HepG2 (cell line): ENCODE data around the gene NUCB1. TPM values are rescaled to one million over a fixed set of nuclear protein-coding genes. Genes with fewer than 3 reads are reported as not detected.
A peak's percentile ranks its signal among the peaks of the same experiment; 100 is the strongest.

Experiments used
- HOXA3 ChIP-seq: sonication (generic); formaldehyde crosslinking; IDR thresholded peaks from 2 replicates; pipeline ENCODE4 v1.5.0; 2020; ENCODE audit warnings: missing genetic modification reagents
- NBN ChIP-seq: fragments of 450-650 bp; conservative IDR thresholded peaks from 2 replicates; pipeline ENCODE4 v1.6.1; 2017
- NFE2L1 ChIP-seq: sonication (generic); formaldehyde crosslinking; IDR thresholded peaks from 2 replicates; pipeline ENCODE4 v1.4.0; 2020; ENCODE audit warnings: missing genetic modification reagents, mild to moderate bottlenecking, borderline replicate concordance
- PAWR ChIP-seq: sonication (generic); formaldehyde crosslinking; IDR thresholded peaks from 2 replicates; pipeline ENCODE4 v1.4.0; 2020; ENCODE audit warnings: missing genetic modification reagents, mild to moderate bottlenecking, borderline replicate concordance
- SRF ChIP-seq: IDR thresholded peaks from 2 replicates; pipeline ENCODE4 v1.6.1; 2011; ENCODE audit warnings: mild to moderate bottlenecking, low read depth, low read length, moderate library complexity
- ZBTB8A ChIP-seq: sonication (generic); formaldehyde crosslinking; IDR thresholded peaks from 2 replicates; pipeline ENCODE4 v1.4.0; 2020; ENCODE audit warnings: mild to moderate bottlenecking, low read depth, missing genetic modification reagents, borderline replicate concordance
- ZFP36L1 ChIP-seq: sonication (generic); formaldehyde crosslinking; IDR thresholded peaks from 2 replicates; pipeline ENCODE4 v1.8.0; 2022; ENCODE audit warnings: mild to moderate bottlenecking, missing genetic modification reagents, moderate library complexity
- ZNF207 ChIP-seq: fragments of 450-650 bp; IDR thresholded peaks from 2 replicates; pipeline ENCODE4 v1.6.1; 2016; ENCODE audit warnings: antibody characterized with exemption, borderline replicate concordance
- ZNF510 ChIP-seq: sonication (generic); formaldehyde crosslinking; IDR thresholded peaks from 2 replicates; pipeline ENCODE4 v1.4.0; 2020; ENCODE audit warnings: low read depth, mild to moderate bottlenecking, missing genetic modification reagents
- ZNF530 ChIP-seq: sonication (generic); formaldehyde crosslinking; IDR thresholded peaks from 2 replicates; pipeline ENCODE4 v1.5.0; 2020; ENCODE audit warnings: low read depth, mild to moderate bottlenecking, missing genetic modification reagents
- ZNF556 ChIP-seq: sonication (generic); formaldehyde crosslinking; IDR thresholded peaks from 2 replicates; pipeline ENCODE4 v1.4.0; 2020; ENCODE audit warnings: mild to moderate bottlenecking, missing genetic modification reagents, borderline replicate concordance
- polyA plus RNA-seq, 8 experiments: library from polyadenylated mRNA; depleted of rRNA in 3 of 8; stranded (reverse) in 7 of 8; unstranded in 1 of 8; fragments of >200 nt; fragmentation: Illumina TruSeq in 4 of 8; extraction: Trizol in 4 of 8; gene quantifications; 2 replicates each; pipeline versions ENCODE4 v1.2.1 to v1.2.3, GENCODE V29; 2011 to 2016; ENCODE audit warnings: low read depth in 4 of 8, missing spikeins in 1 of 8, mixed read lengths in 1 of 8; ENCODE audit not compliant: insufficient read depth in 1 of 8
- total RNA-seq, 5 experiments: library from RNA; depleted of rRNA; stranded (reverse); fragments of >200 nt; fragmentation: Illumina TruSeq; extraction: Trizol; gene quantifications; 2 replicates each; pipeline ENCODE4 v1.2.3, GENCODE V29; 2016; ENCODE audit warnings: low read depth in 1 of 5
- TF ChIP-seq, protein P1 (sequence below): sonication (generic); formaldehyde crosslinking; IDR thresholded peaks from 2 replicates; pipeline ENCODE4 v1.4.0; 2020; ENCODE audit warnings: missing genetic modification reagents
- TF ChIP-seq, protein P2 (sequence below): sonication (generic); formaldehyde crosslinking; IDR thresholded peaks from 2 replicates; pipeline ENCODE4 v1.5.1; 2020; ENCODE audit warnings: missing genetic modification reagents, mild to moderate bottlenecking, borderline replicate concordance
- TF ChIP-seq, protein P3 (sequence below): sonication (generic); formaldehyde crosslinking; IDR thresholded peaks from 2 replicates; pipeline ENCODE4 v1.4.0; 2020; ENCODE audit warnings: missing genetic modification reagents
- TF ChIP-seq, protein P4 (sequence below): sonication (generic); formaldehyde crosslinking; IDR thresholded peaks from 2 replicates; pipeline ENCODE4 v1.4.0; 2020; ENCODE audit warnings: missing genetic modification reagents, low read depth, mild to moderate bottlenecking, borderline replicate concordance
- TF ChIP-seq, protein P5 (sequence below): IDR thresholded peaks from 2 replicates; pipeline ENCODE4 v1.6.1; 2018; ENCODE audit warnings: missing genetic modification reagents, mild to moderate bottlenecking, missing compliant biosample characterization
- TF ChIP-seq, protein P6 (sequence below): fragments of 450-650 bp; IDR thresholded peaks from 2 replicates; pipeline ENCODE4 v1.6.1; 2016

Gene NUCB1
- total and polyA plus RNA-seq, 2 of the 13 experiments (the other 11 are each of a cell fraction or from before 2014, with no cell fraction given): 82.3 to 106 TPM

DNA sequence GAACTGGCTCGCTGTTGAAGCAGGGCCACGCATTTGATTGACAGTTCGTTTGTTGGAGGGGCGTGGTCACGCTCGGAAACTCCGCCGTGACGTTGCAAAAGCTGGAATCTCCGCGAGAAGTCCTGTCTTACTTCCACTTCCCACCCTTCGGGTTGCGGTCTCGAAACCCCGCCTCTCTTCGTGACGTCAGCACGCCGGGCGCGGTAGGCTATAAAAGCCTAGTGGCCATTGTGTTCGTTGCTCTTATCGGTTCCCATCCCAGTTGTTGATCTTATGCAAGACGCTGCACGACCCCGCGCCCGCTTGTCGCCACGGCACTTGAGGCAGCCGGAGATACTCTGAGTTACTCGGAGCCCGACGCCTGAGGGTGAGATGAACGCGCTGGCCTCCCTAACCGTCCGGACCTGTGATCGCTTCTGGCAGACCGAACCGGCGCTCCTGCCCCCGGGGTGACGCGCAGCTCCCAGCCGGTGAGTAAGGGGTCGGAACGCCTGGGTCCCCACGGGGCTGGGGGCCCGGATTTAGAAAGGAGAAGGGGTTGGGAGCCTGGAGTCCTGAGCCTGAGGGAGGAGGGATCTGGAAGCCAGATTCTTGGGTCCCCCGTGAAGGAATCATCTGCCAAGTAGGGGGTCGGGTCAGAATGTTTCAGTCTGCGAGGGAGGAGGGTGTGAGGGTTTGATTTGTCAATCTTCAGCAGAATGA lies 27.8 kb upstream of the NUCB1 start, which contains the start of gene PPP1R15A (continued):
- no peak for TF ChIP-seq NFE2L1 (CRISPR knock-in tag)
- no peak for TF ChIP-seq ZNF530 (CRISPR knock-in tag)
- TF ChIP-seq, protein P1, sequence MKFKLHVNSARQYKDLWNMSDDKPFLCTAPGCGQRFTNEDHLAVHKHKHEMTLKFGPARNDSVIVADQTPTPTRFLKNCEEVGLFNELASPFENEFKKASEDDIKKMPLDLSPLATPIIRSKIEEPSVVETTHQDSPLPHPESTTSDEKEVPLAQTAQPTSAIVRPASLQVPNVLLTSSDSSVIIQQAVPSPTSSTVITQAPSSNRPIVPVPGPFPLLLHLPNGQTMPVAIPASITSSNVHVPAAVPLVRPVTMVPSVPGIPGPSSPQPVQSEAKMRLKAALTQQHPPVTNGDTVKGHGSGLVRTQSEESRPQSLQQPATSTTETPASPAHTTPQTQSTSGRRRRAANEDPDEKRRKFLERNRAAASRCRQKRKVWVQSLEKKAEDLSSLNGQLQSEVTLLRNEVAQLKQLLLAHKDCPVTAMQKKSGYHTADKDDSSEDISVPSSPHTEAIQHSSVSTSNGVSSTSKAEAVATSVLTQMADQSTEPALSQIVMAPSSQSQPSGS (CRISPR knock-in tag): peak; percentile 72
- peak; percentile 63; the same call in 1 of the 2 replicates for TF ChIP-seq ZFP36L1 (CRISPR knock-in tag)
- no peak for TF ChIP-seq NBN
- no peak for TF ChIP-seq ZBTB8A (CRISPR knock-in tag)
- TF ChIP-seq, protein P2, sequence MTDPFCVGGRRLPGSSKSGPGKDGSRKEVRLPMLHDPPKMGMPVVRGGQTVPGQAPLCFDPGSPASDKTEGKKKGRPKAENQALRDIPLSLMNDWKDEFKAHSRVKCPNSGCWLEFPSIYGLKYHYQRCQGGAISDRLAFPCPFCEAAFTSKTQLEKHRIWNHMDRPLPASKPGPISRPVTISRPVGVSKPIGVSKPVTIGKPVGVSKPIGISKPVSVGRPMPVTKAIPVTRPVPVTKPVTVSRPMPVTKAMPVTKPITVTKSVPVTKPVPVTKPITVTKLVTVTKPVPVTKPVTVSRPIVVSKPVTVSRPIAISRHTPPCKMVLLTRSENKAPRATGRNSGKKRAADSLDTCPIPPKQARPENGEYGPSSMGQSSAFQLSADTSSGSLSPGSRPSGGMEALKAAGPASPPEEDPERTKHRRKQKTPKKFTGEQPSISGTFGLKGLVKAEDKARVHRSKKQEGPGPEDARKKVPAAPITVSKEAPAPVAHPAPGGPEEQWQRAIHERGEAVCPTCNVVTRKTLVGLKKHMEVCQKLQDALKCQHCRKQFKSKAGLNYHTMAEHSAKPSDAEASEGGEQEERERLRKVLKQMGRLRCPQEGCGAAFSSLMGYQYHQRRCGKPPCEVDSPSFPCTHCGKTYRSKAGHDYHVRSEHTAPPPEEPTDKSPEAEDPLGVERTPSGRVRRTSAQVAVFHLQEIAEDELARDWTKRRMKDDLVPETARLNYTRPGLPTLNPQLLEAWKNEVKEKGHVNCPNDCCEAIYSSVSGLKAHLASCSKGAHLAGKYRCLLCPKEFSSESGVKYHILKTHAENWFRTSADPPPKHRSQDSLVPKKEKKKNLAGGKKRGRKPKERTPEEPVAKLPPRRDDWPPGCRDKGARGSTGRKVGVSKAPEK: no peak
- TF ChIP-seq, protein P3, sequence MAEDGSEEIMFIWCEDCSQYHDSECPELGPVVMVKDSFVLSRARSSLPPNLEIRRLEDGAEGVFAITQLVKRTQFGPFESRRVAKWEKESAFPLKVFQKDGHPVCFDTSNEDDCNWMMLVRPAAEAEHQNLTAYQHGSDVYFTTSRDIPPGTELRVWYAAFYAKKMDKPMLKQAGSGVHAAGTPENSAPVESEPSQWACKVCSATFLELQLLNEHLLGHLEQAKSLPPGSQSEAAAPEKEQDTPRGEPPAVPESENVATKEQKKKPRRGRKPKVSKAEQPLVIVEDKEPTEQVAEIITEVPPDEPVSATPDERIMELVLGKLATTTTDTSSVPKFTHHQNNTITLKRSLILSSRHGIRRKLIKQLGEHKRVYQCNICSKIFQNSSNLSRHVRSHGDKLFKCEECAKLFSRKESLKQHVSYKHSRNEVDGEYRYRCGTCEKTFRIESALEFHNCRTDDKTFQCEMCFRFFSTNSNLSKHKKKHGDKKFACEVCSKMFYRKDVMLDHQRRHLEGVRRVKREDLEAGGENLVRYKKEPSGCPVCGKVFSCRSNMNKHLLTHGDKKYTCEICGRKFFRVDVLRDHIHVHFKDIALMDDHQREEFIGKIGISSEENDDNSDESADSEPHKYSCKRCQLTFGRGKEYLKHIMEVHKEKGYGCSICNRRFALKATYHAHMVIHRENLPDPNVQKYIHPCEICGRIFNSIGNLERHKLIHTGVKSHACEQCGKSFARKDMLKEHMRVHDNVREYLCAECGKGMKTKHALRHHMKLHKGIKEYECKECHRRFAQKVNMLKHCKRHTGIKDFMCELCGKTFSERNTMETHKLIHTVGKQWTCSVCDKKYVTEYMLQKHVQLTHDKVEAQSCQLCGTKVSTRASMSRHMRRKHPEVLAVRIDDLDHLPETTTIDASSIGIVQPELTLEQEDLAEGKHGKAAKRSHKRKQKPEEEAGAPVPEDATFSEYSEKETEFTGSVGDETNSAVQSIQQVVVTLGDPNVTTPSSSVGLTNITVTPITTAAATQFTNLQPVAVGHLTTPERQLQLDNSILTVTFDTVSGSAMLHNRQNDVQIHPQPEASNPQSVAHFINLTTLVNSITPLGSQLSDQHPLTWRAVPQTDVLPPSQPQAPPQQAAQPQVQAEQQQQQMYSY (CRISPR knock-in tag): no peak
- TF ChIP-seq ZNF207: no peak
- peak; percentile 93 for TF ChIP-seq HOXA3 (CRISPR knock-in tag)
- TF ChIP-seq PAWR (CRISPR knock-in tag): no peak
- TF ChIP-seq, protein P4, sequence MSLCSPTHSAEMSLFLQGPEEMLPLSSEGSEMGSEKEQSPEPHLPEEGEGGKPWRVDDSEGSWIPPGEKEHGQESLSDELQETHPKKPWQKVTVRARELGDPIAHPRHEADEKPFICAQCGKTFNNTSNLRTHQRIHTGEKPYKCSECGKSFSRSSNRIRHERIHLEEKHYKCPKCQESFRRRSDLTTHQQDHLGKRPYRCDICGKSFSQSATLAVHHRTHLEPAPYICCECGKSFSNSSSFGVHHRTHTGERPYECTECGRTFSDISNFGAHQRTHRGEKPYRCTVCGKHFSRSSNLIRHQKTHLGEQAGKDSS (CRISPR knock-in tag): peak; percentile 57; the same call in 1 of the 2 replicates
- 0 out of 2 replicates have a peak, but pooled peaks have one; percentile 2 for TF ChIP-seq SRF
- no peak for TF ChIP-seq ZNF510 (CRISPR knock-in tag)
- peak; percentile 19; the same call in 1 of the 2 replicates for TF ChIP-seq ZNF556 (CRISPR knock-in tag)
- TF ChIP-seq, protein P5, sequence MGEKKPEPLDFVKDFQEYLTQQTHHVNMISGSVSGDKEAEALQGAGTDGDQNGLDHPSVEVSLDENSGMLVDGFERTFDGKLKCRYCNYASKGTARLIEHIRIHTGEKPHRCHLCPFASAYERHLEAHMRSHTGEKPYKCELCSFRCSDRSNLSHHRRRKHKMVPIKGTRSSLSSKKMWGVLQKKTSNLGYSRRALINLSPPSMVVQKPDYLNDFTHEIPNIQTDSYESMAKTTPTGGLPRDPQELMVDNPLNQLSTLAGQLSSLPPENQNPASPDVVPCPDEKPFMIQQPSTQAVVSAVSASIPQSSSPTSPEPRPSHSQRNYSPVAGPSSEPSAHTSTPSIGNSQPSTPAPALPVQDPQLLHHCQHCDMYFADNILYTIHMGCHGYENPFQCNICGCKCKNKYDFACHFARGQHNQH (CRISPR knock-in tag): peak; percentile 65
- TF ChIP-seq, protein P6, sequence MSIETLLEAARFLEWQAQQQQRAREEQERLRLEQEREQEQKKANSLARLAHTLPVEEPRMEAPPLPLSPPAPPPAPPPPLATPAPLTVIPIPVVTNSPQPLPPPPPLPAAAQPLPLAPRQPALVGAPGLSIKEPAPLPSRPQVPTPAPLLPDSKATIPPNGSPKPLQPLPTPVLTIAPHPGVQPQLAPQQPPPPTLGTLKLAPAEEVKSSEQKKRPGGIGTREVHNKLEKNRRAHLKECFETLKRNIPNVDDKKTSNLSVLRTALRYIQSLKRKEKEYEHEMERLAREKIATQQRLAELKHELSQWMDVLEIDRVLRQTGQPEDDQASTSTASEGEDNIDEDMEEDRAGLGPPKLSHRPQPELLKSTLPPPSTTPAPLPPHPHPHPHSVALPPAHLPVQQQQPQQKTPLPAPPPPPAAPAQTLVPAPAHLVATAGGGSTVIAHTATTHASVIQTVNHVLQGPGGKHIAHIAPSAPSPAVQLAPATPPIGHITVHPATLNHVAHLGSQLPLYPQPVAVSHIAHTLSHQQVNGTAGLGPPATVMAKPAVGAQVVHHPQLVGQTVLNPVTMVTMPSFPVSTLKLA: no peak
